NCI-H146 treated with DMSO at 0.1 percent for 48 hours (cell line): ENCODE measurements around the gene PRSS38.
"Not testable (repeated sequence)": the region's sequence is repeated elsewhere in the genome, so short reads cannot be mapped to it uniquely, and the experiment has no call there.

Experiments used
- DNase-seq: peaks from one replicate; lab custom pipeline; 2025; ENCODE audit not compliant: unreplicated experiment; lab: John Stamatoyannopoulos, UW

The PRSS38 gene

GRCh38 chr1:227844320-227845146, 29.1 kb downstream of the PRSS38 start:
- no peak for DNase-seq

- no peak for DNase-seq
Measured at GRCh38 chr1:227845147-227845458, 29.6 kb downstream of the PRSS38 start.

GRCh38 chr1:227845519-227845918, 30.0 kb downstream of the PRSS38 start:
- DNase-seq: no peak

DNA sequence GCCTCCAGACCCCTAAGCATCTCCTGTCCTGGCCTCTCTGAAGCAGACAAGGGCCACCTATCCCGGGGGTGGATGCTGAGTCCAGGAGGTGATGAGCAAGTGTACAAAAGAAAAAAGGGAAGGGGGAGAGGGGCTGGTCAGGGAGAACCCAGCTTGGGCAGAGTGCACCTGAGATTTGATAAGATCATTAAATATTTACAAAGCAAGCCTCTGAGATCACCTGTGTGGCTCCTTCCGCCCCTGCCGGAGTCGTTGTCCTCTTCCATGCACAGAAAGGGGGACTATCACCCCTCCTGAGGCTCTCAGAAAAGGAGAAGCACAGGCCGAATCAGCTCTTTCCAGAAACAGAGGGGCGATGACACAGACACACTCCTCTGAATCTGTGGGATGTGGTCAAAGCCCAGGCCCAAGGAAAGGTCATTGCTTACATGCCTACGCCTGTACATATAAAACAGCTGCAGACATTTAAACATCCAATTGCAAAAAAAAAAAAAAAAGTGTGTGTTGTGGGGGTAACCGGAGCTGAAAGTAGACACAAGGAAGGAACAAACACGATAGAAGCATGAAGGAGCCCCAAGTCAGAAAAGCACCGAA, 30.9 kb downstream of the PRSS38 start:
- no peak for DNase-seq

DNA sequence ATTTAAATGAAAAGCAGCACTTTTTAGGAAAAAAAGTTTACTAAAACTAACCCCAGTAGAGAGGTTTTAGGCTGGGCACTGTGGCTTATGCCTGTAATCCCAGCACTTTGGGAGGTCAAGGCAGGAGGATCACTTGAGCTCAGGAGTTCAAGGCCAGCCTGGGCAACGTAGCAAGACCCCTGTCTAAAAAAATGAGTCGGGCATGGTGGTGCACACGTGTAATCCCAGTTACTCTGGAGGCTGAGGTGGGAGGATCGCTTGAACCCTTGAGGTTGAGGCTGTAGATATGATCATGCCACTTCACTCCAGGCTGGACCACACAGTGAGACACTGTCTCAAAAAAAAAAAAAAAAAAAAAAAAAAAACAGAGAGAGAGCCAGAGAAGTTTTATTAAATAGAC, 31.6 kb downstream of the PRSS38 start:
- DNase-seq: not testable (repeated sequence)

- no peak for DNase-seq
Measured at GRCh38 chr1:227848430-227848932, 33.0 kb downstream of the PRSS38 start.

- no peak for DNase-seq
Measured at GRCh38 chr1:227849251-227849650, 33.8 kb downstream of the PRSS38 start.

DNA sequence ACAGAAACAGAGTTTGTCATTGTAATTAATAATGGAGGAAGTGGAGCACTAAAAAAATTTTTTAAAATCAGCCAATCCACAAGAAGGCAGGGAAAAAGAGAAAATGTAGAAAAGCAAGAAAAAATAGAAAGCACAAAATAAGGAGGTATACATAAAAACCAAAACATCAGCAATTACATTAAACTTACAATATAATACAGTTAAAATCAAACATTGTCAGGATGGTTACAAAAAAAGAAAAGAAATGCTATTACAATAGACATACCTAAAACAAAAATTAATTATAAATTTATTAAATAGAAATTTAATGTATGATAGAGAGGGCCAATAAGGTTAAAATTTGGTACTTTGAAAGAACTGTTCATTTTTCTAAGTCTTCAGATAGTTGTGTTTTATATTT, 38.7 kb downstream of the PRSS38 start:
- no peak for DNase-seq

DNA sequence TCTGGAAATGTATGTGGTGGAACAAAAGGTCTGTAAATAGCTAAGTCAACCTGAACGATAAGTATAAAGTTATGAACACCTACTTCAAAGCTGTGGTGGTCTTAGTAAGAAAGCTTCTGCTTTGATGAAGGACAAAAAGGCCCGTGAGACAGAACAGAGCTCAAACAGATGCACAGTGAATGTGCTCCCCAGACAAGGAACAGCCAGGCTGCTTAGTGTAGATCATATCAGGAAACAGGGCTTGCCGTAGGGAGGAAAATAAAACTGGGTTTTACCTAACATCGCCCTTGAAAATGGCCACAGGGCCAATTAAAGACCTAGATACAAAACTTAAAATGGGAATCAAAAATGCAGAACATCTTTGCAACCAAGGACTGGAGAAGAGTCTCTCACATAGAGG, 40.2 kb downstream of the PRSS38 start:
- no peak for DNase-seq

GRCh38 chr1:227856147-227856858, 40.8 kb downstream of the PRSS38 start:
- DNase-seq: no peak

- DNase-seq: no peak
Measured at GRCh38 chr1:227864882-227865281, 49.4 kb downstream of the PRSS38 start.

DNA sequence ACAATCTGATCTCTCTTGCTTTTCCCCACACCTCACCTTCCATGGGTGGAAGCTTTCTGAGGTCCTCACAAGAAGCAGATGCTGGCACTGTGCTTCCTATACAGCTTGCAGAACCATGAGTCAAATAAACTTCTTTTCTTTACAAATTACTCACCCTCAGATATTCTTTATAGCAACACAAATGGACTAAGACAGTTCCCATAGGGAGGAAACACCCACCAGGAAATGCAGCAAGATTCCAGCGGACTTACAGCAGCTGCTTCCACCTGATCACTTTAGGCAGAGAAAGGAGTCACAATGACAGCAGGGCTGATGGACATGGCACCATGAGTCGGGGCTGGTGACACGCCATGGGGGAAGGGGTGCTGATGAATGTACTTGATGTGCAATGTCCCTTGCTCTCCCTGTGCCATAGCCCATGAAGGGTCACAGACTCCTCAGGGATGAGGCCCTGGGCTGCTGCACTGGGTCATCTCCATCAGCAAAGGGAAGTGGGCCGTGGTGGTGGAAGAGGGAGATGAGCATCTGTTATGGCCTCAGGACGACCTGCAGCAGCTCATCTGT, 53.9 kb downstream of the PRSS38 start:
- DNase-seq: no peak

- DNase-seq: no peak
Measured at GRCh38 chr1:227869851-227870305, 54.4 kb downstream of the PRSS38 start.

DNA sequence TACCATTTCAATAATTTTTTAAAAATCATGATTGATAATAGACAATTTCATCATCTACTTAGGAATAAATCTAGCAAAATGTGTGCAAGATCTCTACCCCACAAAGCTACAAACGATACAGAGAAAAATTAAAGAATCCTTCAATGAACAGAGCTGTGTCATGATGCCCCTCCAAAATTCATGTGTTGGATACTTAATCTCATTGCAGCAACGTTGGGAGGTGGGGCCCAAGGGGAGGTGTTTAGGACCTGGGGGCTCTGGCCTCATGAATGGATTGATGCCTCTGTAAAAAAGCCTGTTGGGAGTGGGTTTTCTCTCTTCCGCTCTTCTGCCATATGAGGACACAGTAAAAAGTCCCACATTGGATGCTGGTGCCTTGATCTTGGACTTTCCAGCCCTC, 54.9 kb downstream of the PRSS38 start:
- no peak for DNase-seq

DNA sequence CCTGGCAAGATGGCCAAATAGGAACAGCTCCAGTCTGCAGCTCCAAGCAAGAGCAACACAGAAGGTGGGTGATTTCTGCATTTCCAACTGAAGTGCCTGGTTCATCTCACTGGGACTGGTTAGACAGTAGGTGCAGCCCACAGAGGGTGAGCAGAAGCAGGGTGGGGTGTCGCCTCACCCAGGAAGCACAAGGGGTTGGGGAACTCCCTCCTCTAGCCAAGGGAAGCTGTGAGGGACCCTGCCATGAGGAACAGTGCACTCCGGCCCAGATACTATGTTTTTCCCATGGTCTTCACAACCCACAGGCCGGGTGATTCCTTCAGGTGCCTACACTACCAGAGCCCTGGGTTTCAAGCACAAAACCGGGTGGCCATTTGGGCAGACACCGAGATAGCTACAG, 56.4 kb downstream of the PRSS38 start:
- DNase-seq: not testable (repeated sequence)

- not testable (repeated sequence) for DNase-seq
Measured at GRCh38 chr1:227877810-227878209, 62.3 kb downstream of the PRSS38 start.

DNA sequence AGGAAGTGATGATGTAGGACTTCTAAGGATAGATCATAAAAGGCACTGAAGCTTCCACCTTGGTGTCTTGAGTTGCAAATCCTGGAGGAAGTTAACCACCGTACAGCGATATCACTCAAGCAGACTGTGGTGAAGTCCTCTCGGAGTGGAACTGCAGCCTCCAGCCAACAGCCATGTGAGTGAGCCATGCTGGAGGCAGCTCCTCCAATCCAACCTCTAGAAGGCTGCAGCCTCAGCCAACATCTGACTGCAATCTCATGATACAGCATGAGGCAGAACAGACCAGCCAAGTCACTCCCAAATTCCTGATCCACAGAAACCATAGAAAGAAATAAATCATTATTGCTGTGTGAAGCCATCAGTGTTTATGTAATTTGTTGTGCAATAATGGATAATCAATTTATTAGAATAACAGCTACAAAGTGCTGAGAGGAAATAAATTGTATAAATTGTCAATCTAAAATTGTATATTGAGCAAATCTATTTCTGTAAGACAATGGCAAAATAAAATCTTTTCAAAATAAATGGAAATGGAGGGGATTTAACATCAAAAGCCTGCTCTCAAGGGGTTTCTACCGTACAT, 65.0 kb downstream of the PRSS38 start:
- no peak for DNase-seq

GRCh38 chr1:227883073-227883520, 67.6 kb downstream of the PRSS38 start:
- DNase-seq: no peak

GRCh38 chr1:227883641-227884301, 68.3 kb downstream of the PRSS38 start:
- no peak for DNase-seq

DNA sequence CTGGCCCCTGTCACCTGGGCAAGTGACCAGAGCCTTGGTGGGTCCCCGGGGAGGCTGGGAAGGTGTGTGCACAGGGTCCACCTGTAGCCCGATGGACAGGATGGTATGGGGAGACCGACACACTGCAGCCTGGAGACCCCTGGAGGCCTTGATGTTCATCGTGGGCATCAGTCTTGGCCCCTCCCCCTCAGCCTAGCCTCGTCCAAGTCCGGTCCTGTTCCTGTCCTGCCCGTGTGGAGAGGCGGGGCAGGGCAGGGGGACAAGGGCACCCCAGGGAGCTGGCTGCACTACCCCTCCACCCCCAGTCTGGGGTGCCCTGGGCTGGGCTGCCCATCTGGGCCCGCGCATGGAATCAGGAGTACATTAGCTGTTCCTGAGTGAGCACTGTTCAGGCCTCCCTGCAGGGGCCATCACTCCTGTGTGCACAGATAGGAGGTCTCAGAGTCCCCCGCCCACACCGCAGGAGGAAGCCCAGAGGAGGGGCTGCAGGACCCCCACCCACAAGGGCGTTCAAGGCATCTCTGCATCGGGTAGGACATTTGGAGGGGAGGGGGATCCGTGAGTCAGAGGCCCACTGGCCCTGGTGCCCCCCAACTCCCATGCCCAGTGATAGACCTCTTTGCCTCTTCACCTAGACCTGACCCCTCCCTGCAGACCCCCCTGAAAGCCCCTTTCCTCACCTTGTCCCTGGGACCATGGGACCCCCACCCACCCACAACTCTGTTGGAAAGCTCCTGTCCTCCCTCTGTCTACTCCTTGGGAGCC, 69.1 kb downstream of the PRSS38 start:
- no peak for DNase-seq
